SK-N-SH (cell line): ENCODE measurements around the gene TAOK3. TPM values are rescaled to one million over a fixed set of nuclear protein-coding genes. Genes with fewer than 3 reads are reported as not detected.

Source experiments
- CTCF ChIA-PET: fragments of 300-600, 350-600 bp; formaldehyde crosslinking; extraction: SDS; loops from one replicate; lab custom pipeline; 2021; lab: Yijun Ruan, JAX
- POLR2A ChIA-PET: fragments of 350-600 bp; sonication (Branson Sonifier 250); formaldehyde crosslinking; extraction: SDS; loops from one replicate; lab custom pipeline; 2020; ENCODE audit warnings: antibody characterized with exemption, inconsistent platforms; lab: Yijun Ruan, JAX
- DNase-seq: peaks from one replicate; pipeline ENCODE4 v3.0.0; 2012
- H2AFZ ChIP-seq: fragments of 200-600 bp; sonication (generic); 2 replicates; pipeline ENCODE4 v1.8.1; 2016; ENCODE audit warnings: antibody characterized with exemption, mild to moderate bottlenecking, low read depth
- H3F3A ChIP-seq: fragments of 200-600 bp; sonication (generic); replicated peaks from 2 replicates; pipeline ENCODE3; 2016; ENCODE audit warnings: antibody characterized with exemption, mild to moderate bottlenecking; ENCODE audit not compliant: insufficient read depth
- H3K27ac ChIP-seq, 2 experiments: fragments of 200-500 bp in 1 of 2; fragments of 200-600 bp in 1 of 2; sonication (Bioruptor generic) in 1 of 2; sonication (generic), shearing (Covaris generic) in 1 of 2; 2 replicates each; pipeline versions ENCODE4 v1.5.1 to v1.6.1; 2014 to 2016; ENCODE audit warnings: low read depth in 2 of 2, inconsistent platforms in 1 of 2, low read length in 1 of 2, mild to moderate bottlenecking in 1 of 2, mixed read lengths in 1 of 2
- H3K27me3 ChIP-seq: fragments of 200-600 bp; sonication (generic), shearing (Covaris generic); 2 replicates; pipeline ENCODE4 v1.6.1; 2016; ENCODE audit warnings: mixed run types; ENCODE audit not compliant: insufficient read depth
- H3K36me3 ChIP-seq, 2 experiments: fragments of 200-500 bp in 1 of 2; fragments of 200-600 bp in 1 of 2; sonication (Bioruptor generic) in 1 of 2; sonication (generic) in 1 of 2; replicated peaks in 1 of 2; 2 replicates each; pipeline versions ENCODE3 to v1.5.1; 2014 to 2016; ENCODE audit warnings: low read length in 1 of 2, mild to moderate bottlenecking in 1 of 2; ENCODE audit not compliant: insufficient read depth in 2 of 2, control insufficient read depth in 1 of 2
- H3K4me1 ChIP-seq, 2 experiments: fragments of 200-500 bp in 1 of 2; fragments of 200-600 bp in 1 of 2; sonication (Bioruptor generic) in 1 of 2; sonication (generic), shearing (Covaris generic) in 1 of 2; 2 replicates each; pipeline versions ENCODE4 v1.5.1 to v1.6.1; 2014 to 2016; ENCODE audit warnings: low read depth in 1 of 2, low read length in 1 of 2, mixed run types in 1 of 2; ENCODE audit not compliant: insufficient read depth in 2 of 2, control insufficient read depth in 1 of 2
- H3K4me2 ChIP-seq: fragments of 200-600 bp; sonication (generic), shearing (Covaris generic); 2 replicates; pipeline ENCODE4 v1.6.1; 2017; ENCODE audit warnings: mixed run types
- H3K4me3 ChIP-seq, 2 experiments: fragments of 200-500 bp in 1 of 2; fragments of 200-600 bp in 1 of 2; sonication (Bioruptor generic) in 1 of 2; sonication (generic), shearing (Covaris generic) in 1 of 2; 2 replicates each; pipeline versions ENCODE4 v1.5.1 to v1.8.1; 2014 to 2016; ENCODE audit warnings: low read depth in 2 of 2, inconsistent platforms in 1 of 2, low read length in 1 of 2, mild to moderate bottlenecking in 1 of 2, mixed read lengths in 1 of 2, moderate library complexity in 1 of 2
- H3K79me2 ChIP-seq: fragments of 200-600 bp; sonication (generic); 2 replicates; pipeline ENCODE4 v1.8.1; 2017; ENCODE audit warnings: mild to moderate bottlenecking; ENCODE audit not compliant: insufficient read depth
- H3K9ac ChIP-seq: fragments of 200-600 bp; sonication (generic); 2 replicates; pipeline ENCODE4 v1.6.1; 2017; ENCODE audit warnings: mixed run types
- H3K9me2 ChIP-seq: fragments of 200-600 bp; sonication (generic); 2 replicates; pipeline ENCODE4 v1.6.1; 2017; ENCODE audit warnings: mixed run types
- H3K9me3 ChIP-seq: fragments of 200-600 bp; sonication (generic); 2 replicates; pipeline ENCODE4 v1.6.1; 2017; ENCODE audit warnings: mixed run types, mild to moderate bottlenecking, moderate library complexity
- H4K20me1 ChIP-seq: fragments of 200-600 bp; sonication (generic); 2 replicates; pipeline ENCODE4 v1.6.1; 2017; ENCODE audit warnings: mild to moderate bottlenecking, mixed run types; ENCODE audit not compliant: insufficient read depth
- CTCF ChIP-seq: fragments of 200-600 bp; sonication (generic); IDR thresholded peaks from 2 replicates; pipeline ENCODE4 v1.6.1; 2017; ENCODE audit warnings: antibody characterized with exemption, mild to moderate bottlenecking, moderate library complexity
- FOSL2 ChIP-seq: IDR thresholded peaks from 2 replicates; pipeline ENCODE4 v1.4.0; 2012; ENCODE audit warnings: low read depth, mild to moderate bottlenecking, moderate library complexity, borderline replicate concordance
- FOXJ3 ChIP-seq: sonication (generic); formaldehyde crosslinking; IDR thresholded peaks from 2 replicates; pipeline ENCODE4 v1.5.1; 2020; ENCODE audit warnings: mild to moderate bottlenecking, missing genetic modification reagents
- IRF3 ChIP-seq: fragments of 150-350 bp; IDR thresholded peaks from 2 replicates; pipeline ENCODE4 v1.6.1; 2016; ENCODE audit warnings: mild to moderate bottlenecking, low read depth, low read length
- MEF2A ChIP-seq: IDR thresholded peaks from 2 replicates; pipeline ENCODE4 v1.4.0; 2012; ENCODE audit warnings: low read depth, borderline replicate concordance
- MXI1 ChIP-seq: IDR thresholded peaks from 2 replicates; pipeline ENCODE4 v1.6.1; 2012; ENCODE audit warnings: mild to moderate bottlenecking, low read depth, low read length, improper control_type of control experiment
- NFIC ChIP-seq: IDR thresholded peaks from 2 replicates; pipeline ENCODE4 v1.4.0; 2012; ENCODE audit warnings: borderline replicate concordance
- POLR2AphosphoS5 ChIP-seq: IDR thresholded peaks from 2 replicates; pipeline ENCODE4 v1.6.1; 2012; ENCODE audit warnings: low read depth, low read length
- RAD21 ChIP-seq: IDR thresholded peaks from 2 replicates; pipeline ENCODE4 v1.6.1; 2012; ENCODE audit warnings: mild to moderate bottlenecking, low read length
- RXRA ChIP-seq: IDR thresholded peaks from 2 replicates; pipeline ENCODE4 v1.4.0; 2012; ENCODE audit warnings: low read depth, mild to moderate bottlenecking, borderline replicate concordance
- TCF12 ChIP-seq: IDR thresholded peaks from 2 replicates; pipeline ENCODE4 v1.4.0; 2012
- TEAD4 ChIP-seq: IDR thresholded peaks from 2 replicates; pipeline ENCODE4 v1.4.0; 2012; ENCODE audit warnings: mild to moderate bottlenecking, borderline replicate concordance; ENCODE audit not compliant: insufficient read depth
- USF1 ChIP-seq: IDR thresholded peaks from 2 replicates; pipeline ENCODE4 v1.4.0; 2012; ENCODE audit warnings: low read depth, borderline replicate concordance
- USF2 ChIP-seq: fragments of 150-350 bp; IDR thresholded peaks from 2 replicates; pipeline ENCODE4 v1.6.1; 2017; ENCODE audit warnings: antibody characterized with exemption, low read length, low read depth, borderline replicate concordance
- WGBS: methylation state at CpG from one replicate; pipeline ENCODE4 v1.1.6; 2017; ENCODE audit warnings: low lambda C conversion rate; 5-methylcytosine and 5-hydroxymethylcytosine counted together
- polyA plus RNA-seq, 3 experiments: library from polyadenylated mRNA; depleted of rRNA; stranded (reverse); fragments of >200 nt; gene quantifications; 2 replicates each; pipeline ENCODE4 v1.2.3, GENCODE V29; 2012

The TAOK3 gene
- polyA plus RNA-seq, 1 of the 3 experiments (the other 2 are of a cell fraction), result 18.1 TPM

- Histone ChIP-seq H3K4me1 (no peaks in the 10 kb centered on the region), H3K4me3 (no peak overlapping the region), H3K9me3 (no peaks in the 10 kb centered on the region), H3K36me3 (peaks cover 0 to 8% of the 10 kb centered on the region in 2 experiments), H3F3A (no peaks in the 10 kb centered on the region), H3K9ac (no peak overlapping the region), H3K79me2 (no peaks in the 10 kb centered on the region), H4K20me1 (no peaks in the 10 kb centered on the region), H3K27me3 (no peaks in the 10 kb centered on the region), H3K9me2 (no peaks in the 10 kb centered on the region), H2AFZ (no peak overlapping the region), H3K27ac (no peak overlapping the region), H3K4me2 (no peak overlapping the region)
- 87% methylated on average over 1 of the region's 1 CpG for WGBS
- DNase-seq, result no peak
- POLR2A ChIA-PET, result no interaction called here
- CTCF ChIA-PET, result interaction anchor here (1.0 to 1.3 kb wide), 2 partner anchors 88 to 90 kb away, joined by 3 read pairs; no protein-coding TSS in a partner anchor
- TF ChIP-seq NFIC (no peak), CTCF (no peak), RXRA (no peak), MXI1 (no peak), TEAD4 (no peak), POLR2AphosphoS5 (no peak), USF2 (no peak), FOSL2 (no peak), USF1 (no peak), TCF12 (no peak), RAD21 (no peak), FOXJ3 (CRISPR knock-in tag) (no peak), MEF2A (no peak), IRF3 (no peak)
Measured at GRCh38 chr12:118269806-118270205, 102.9 kb downstream of the TAOK3 start.
